ENCODE measurements around the gene LAMA5. TPM values are rescaled to one million over a fixed set of nuclear protein-coding genes. Genes with fewer than 3 reads are reported as not detected.

LAMA5 gene
- total RNA-seq, 1 donor from 2014 or later: 150 TPM

- H3K4me3 ChIP-seq: no peak overlapping the region
Measured at GRCh38 chr20:62282877-62283503, 84.1 kb downstream of the LAMA5 start.

DNA sequence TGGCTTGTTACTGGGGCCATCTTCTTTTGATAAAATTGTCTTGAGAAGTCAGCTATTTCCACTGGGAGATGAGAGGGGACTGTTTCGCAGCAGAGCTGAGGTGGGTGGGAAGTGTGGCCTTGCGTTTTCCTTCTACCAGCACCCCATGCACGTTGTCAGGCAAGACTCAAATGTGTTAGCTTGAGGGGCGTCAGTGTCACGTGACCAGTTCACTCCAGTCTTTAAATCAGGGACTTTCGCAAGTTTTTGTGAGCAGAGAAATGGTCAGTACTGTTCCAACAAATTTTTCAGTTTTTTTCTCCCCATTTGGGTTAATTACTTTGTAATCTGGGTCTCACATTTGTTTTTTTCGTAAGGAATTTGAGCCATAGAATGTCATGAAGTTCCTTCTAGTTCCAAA lies 85.0 kb downstream of the LAMA5 start:
- TF ChIP-seq POLR2A (IDR thresholded peaks at IDR 0.05) (no peak), POLR2AphosphoS5 (IDR thresholded peaks at IDR 0.05; ENCODE audit: insufficient read depth in 1 of 2, low read depth in 1 of 2) (no peak)
- TF ChIP-seq, protein P1, sequence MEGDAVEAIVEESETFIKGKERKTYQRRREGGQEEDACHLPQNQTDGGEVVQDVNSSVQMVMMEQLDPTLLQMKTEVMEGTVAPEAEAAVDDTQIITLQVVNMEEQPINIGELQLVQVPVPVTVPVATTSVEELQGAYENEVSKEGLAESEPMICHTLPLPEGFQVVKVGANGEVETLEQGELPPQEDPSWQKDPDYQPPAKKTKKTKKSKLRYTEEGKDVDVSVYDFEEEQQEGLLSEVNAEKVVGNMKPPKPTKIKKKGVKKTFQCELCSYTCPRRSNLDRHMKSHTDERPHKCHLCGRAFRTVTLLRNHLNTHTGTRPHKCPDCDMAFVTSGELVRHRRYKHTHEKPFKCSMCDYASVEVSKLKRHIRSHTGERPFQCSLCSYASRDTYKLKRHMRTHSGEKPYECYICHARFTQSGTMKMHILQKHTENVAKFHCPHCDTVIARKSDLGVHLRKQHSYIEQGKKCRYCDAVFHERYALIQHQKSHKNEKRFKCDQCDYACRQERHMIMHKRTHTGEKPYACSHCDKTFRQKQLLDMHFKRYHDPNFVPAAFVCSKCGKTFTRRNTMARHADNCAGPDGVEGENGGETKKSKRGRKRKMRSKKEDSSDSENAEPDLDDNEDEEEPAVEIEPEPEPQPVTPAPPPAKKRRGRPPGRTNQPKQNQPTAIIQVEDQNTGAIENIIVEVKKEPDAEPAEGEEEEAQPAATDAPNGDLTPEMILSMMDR (IDR thresholded peaks at IDR 0.05): no peak
- no peak overlapping the region for H3K27ac ChIP-seq
- H3K27me3 ChIP-seq: no peaks in the 10 kb centered on the region
- peaks cover 0 to 53% of the 10 kb centered on the region in 2 donors for H3K36me3 ChIP-seq
- no peaks in the 10 kb centered on the region for H3K9me3 ChIP-seq
- H3K4me1 ChIP-seq: no peaks in the 10 kb centered on the region
- intact Hi-C loops (cut with DNase I): no loop called here
- no peak for DNase-seq (ENCODE audit: extremely low spot score in 2 of 2)
- no peak overlapping the region for H3K4me3 ChIP-seq

More at GRCh38 chr20:62282877-62283503, 84.1 kb downstream of the LAMA5 start:
- no peaks in the 10 kb centered on the region for H3K9me3 ChIP-seq
- H3K4me1 ChIP-seq: no peaks in the 10 kb centered on the region
- no peak overlapping the region for H3K27ac ChIP-seq
- no peak for DNase-seq (ENCODE audit: extremely low spot score in 2 of 2)
- peaks cover 0 to 53% of the 10 kb centered on the region in 2 donors for H3K36me3 ChIP-seq
- H3K27me3 ChIP-seq: no peaks in the 10 kb centered on the region
- intact Hi-C loops (cut with DNase I): no loop called here
- TF ChIP-seq, protein P1 (IDR thresholded peaks at IDR 0.05): no peak
- TF ChIP-seq POLR2A (IDR thresholded peaks at IDR 0.05) (no peak), POLR2AphosphoS5 (IDR thresholded peaks at IDR 0.05; ENCODE audit: insufficient read depth in 1 of 2, low read depth in 1 of 2) (no peak)

DNA sequence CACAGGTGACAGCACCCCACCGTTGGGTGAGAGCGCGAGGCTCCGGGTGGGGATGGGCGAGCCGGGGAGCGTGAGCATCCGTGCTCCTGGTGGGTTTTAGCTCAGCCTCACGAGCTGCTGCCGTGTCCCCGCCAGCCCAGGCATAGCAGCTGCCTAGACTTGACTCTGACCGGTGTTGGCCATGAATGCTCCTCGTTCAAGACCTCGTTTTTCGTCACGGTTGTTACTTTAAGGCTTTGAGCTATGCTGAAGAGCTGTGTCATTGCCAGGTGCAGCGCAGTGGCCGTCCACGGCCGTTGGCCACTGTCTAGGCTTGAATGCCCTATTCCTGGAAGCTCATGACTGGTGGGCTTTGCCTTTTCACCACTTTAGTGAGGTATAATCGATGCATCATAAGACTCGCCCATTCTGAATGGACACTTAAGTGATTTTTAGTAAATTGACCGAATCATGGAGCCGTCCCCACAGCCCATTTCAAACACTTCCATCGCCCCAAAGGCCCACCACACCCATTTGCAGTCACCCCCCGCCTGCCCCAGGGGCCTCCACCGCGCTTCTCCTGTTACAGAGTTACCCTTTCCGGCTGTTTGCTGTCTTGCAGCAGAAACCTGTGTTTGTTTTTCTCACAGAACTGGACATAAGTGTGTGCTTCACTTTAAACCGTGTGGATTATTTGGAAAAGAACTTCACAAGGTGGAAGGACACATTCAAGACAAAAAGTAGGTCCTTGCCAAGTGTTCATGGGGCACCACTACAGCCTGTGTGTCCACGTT lies 85.8 kb downstream of the LAMA5 start:
- H3K27me3 ChIP-seq: no peaks in the 10 kb centered on the region
- H3K27ac ChIP-seq: no peak overlapping the region
- peaks cover 0 to 47% of the 10 kb centered on the region in 2 donors for H3K36me3 ChIP-seq
- TF ChIP-seq POLR2A (IDR thresholded peaks at IDR 0.05): no peak
- no peak for TF ChIP-seq POLR2AphosphoS5 (IDR thresholded peaks at IDR 0.05; ENCODE audit: insufficient read depth in 1 of 2, low read depth in 1 of 2)
- TF ChIP-seq, protein P1 (IDR thresholded peaks at IDR 0.05): no peak
- no peaks in the 10 kb centered on the region for H3K4me1 ChIP-seq
- no peak overlapping the region for H3K4me3 ChIP-seq
- H3K9me3 ChIP-seq: no peaks in the 10 kb centered on the region
- DNase-seq (ENCODE audit: extremely low spot score in 2 of 2): no peak
- intact Hi-C loops (cut with DNase I): no loop called here

DNA sequence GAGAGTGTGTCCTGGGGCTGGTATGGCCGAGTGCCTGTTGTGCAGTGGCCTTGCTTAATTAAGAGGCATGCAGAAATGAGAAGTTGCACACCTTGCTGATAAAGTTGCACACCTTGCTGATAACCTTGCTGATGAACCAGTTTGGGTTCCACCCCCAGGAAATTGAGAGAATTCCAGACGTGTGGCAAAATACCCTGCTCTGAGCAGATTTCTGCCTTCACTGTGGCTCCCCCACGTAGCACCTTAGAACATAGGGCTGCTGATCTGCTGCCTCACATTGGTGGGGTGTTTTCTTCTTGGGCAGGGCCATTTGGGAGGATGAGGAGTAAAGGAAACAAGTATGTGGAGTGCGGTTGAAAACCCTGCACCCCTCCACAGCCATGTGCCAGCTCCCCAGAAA lies 86.8 kb downstream of the LAMA5 start:
- TF ChIP-seq POLR2A (IDR thresholded peaks at IDR 0.05) (no peak), POLR2AphosphoS5 (IDR thresholded peaks at IDR 0.05; ENCODE audit: insufficient read depth in 1 of 2, low read depth in 1 of 2) (no peak)
- TF ChIP-seq, protein P1 (IDR thresholded peaks at IDR 0.05): no peak
- Histone ChIP-seq H3K36me3 (peaks cover 0 to 41% of the 10 kb centered on the region in 2 donors), H3K27me3 (no peaks in the 10 kb centered on the region), H3K4me3 (no peak overlapping the region), H3K9me3 (no peaks in the 10 kb centered on the region), H3K27ac (no peak overlapping the region), H3K4me1 (no peaks in the 10 kb centered on the region)
- DNase-seq (ENCODE audit: extremely low spot score in 2 of 2): no peak
- intact Hi-C loops (cut with DNase I): no loop called here

DNA sequence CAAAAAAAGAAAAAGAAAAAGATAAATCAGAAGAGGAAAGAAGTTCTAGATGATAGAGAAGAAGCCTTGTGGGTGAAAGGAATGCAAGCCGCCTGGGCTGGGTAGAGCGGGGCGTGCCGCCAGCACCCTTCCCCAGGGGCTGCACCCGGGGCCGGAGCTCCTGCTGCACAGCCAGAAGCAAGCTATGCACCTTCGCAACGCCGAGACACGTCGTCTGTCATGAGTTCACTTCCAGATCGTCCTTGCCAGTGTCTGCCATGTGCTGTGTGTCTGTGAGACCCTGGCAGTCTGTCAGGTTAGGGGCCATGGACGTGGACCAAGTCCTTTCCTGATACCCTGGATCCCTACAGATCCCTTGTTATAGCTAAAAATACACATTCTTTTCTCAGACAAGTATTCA lies 89.9 kb downstream of the LAMA5 start:
- Histone ChIP-seq H3K27ac (no peak overlapping the region), H3K9me3 (no peaks in the 10 kb centered on the region), H3K4me1 (no peaks in the 10 kb centered on the region), H3K4me3 (no peak overlapping the region), H3K27me3 (no peaks in the 10 kb centered on the region), H3K36me3 (peaks cover 0 to 56% of the 10 kb centered on the region in 2 donors)
- no peak for DNase-seq (ENCODE audit: extremely low spot score in 2 of 2)
- intact Hi-C loops (cut with DNase I): no loop called here
- no peak for TF ChIP-seq POLR2A (IDR thresholded peaks at IDR 0.05)
- TF ChIP-seq, protein P1 (IDR thresholded peaks at IDR 0.05): no peak
- no peak for TF ChIP-seq POLR2AphosphoS5 (IDR thresholded peaks at IDR 0.05; ENCODE audit: insufficient read depth in 1 of 2, low read depth in 1 of 2)

Data from vagina (tissue), 2 donors.